HepG2 (cell line): ENCODE measurements around the gene RPA4.

Experiments used
- CHD2 ChIP-seq: IDR thresholded peaks from 2 replicates; pipeline ENCODE4 v1.6.1; 2011; ENCODE audit warnings: low read depth, low read length, improper control_type of control experiment
- ETV6 ChIP-seq: sonication (generic); formaldehyde crosslinking; conservative IDR thresholded peaks from 2 replicates; pipeline ENCODE4 v1.4.0; 2020; ENCODE audit warnings: missing genetic modification reagents
- EZH2 ChIP-seq: conservative IDR thresholded peaks from 2 replicates; pipeline ENCODE4 v1.6.1; 2012; ENCODE audit warnings: mild to moderate bottlenecking, low read depth, low read length, moderate library complexity
- KLF16 ChIP-seq, 2 experiments: sonication (generic) in 1 of 2; formaldehyde crosslinking in 1 of 2; IDR thresholded peaks; 2 replicates each; pipeline versions ENCODE4 v1.6.1 to v1.8.0; 2016 to 2023; ENCODE audit warnings: missing genetic modification reagents in 2 of 2, missing compliant biosample characterization in 1 of 2
- RELA ChIP-seq: sonication (generic); formaldehyde crosslinking; IDR thresholded peaks from 2 replicates; pipeline ENCODE4 v1.4.0; 2020; ENCODE audit warnings: missing genetic modification reagents
- SP5 ChIP-seq: IDR thresholded peaks from 2 replicates; pipeline ENCODE4 v1.6.1; 2016; ENCODE audit warnings: low read depth, borderline replicate concordance
- STAG1 ChIP-seq: sonication (generic); formaldehyde crosslinking; IDR thresholded peaks from 2 replicates; pipeline ENCODE4 v1.4.0; 2020; ENCODE audit warnings: missing genetic modification reagents
- ZHX1 ChIP-seq: sonication (generic); formaldehyde crosslinking; IDR thresholded peaks from 2 replicates; pipeline ENCODE4 v1.8.1; 2022; ENCODE audit warnings: low read depth, mild to moderate bottlenecking, missing genetic modification reagents
- ZNF790 ChIP-seq: sonication (generic); formaldehyde crosslinking; IDR thresholded peaks from 2 replicates; pipeline ENCODE4 v1.8.0; 2022; ENCODE audit warnings: missing genetic modification reagents, mild to moderate bottlenecking, borderline replicate concordance

GRCh38 chrX:96883608-96884007 is at the start of gene RPA4:
- no peak for TF ChIP-seq RELA (CRISPR knock-in tag)
- TF ChIP-seq STAG1 = no peak
- TF ChIP-seq ZHX1 (CRISPR knock-in tag) = no peak
- TF ChIP-seq ETV6 (CRISPR knock-in tag) = no peak
- TF ChIP-seq ZNF790 (CRISPR knock-in tag) = no peak
- no peak for TF ChIP-seq CHD2
- TF ChIP-seq EZH2 = no peak
- no peak for TF ChIP-seq SP5 (CRISPR knock-in tag)
- no peak for TF ChIP-seq KLF16 (CRISPR knock-in tag; IDR thresholded peaks at IDR 0.05)
